Measurements from ENCODE around the gene DLL3.

DLL3 gene

GRCh38 chr19:39509233-39509632 lies 10.5 kb downstream of the DLL3 start:
- in situ Hi-C loops (cut with HindIII; ENCODE audit: low pct_unique_long_range_greater_than_20kb, low sequenced_read_pairs) = no loop called here
- DNase-seq (ENCODE audit: low read depth in 1 of 2, low spot score in 1 of 2) = no peak

DNA sequence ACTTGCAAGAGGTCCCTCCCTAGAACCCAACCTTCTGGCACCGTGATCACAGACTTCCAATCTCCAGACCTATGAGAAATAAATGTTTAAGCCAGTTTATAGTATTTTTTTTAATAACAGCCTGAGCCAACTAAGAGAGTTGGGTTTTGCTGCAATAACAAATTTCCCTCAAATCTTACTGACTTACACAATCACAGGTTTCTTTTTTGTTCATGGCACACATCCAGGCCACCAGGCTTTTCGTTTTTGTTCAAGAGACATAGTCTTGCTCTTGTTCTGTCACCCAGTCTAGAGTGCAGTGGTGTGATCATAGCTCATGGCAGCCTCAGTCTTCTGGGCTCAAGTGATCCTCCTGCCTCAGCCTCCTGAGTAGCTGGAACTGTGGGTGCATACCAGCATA lies 14.2 kb downstream of the DLL3 start:
- in situ Hi-C loops (cut with HindIII; ENCODE audit: low pct_unique_long_range_greater_than_20kb, low sequenced_read_pairs) = no loop called here
- no peak for DNase-seq (ENCODE audit: low read depth in 1 of 2, low spot score in 1 of 2)
- TF ChIP-seq JUND (IDR thresholded peaks at IDR 0.05; ENCODE audit: low read depth) = no peak

More at GRCh38 chr19:39509233-39509632, 10.5 kb downstream of the DLL3 start:
- TF ChIP-seq JUND (IDR thresholded peaks at IDR 0.05; ENCODE audit: low read depth) = no peak

- no peak for DNase-seq (ENCODE audit: low read depth in 1 of 2, low spot score in 1 of 2)
- no peak for TF ChIP-seq JUND (IDR thresholded peaks at IDR 0.05; ENCODE audit: low read depth)
- in situ Hi-C loops (cut with HindIII; ENCODE audit: low pct_unique_long_range_greater_than_20kb, low sequenced_read_pairs) = no loop called here
Measured at GRCh38 chr19:39514840-39515550, 16.2 kb downstream of the DLL3 start, which contains the start of gene SELENOV. Gene SELENOV, plus strand, starts transcription at chr19:39515139. Its CDS starts 74 bp downstream, at chr19:39515213.

GRCh38 chr19:39515551-39516191 lies 16.9 kb downstream of the DLL3 start:
- no peak for TF ChIP-seq JUND (IDR thresholded peaks at IDR 0.05; ENCODE audit: low read depth)
- no peak for DNase-seq (ENCODE audit: low read depth in 1 of 2, low spot score in 1 of 2)
- in situ Hi-C loops (cut with HindIII; ENCODE audit: low pct_unique_long_range_greater_than_20kb, low sequenced_read_pairs) = no loop called here

- in situ Hi-C loops (cut with HindIII; ENCODE audit: low pct_unique_long_range_greater_than_20kb, low sequenced_read_pairs) = no loop called here
- no peak for DNase-seq (ENCODE audit: low read depth in 1 of 2, low spot score in 1 of 2)
- TF ChIP-seq JUND (IDR thresholded peaks at IDR 0.05; ENCODE audit: low read depth) = no peak
Measured at GRCh38 chr19:39516270-39516669, 17.5 kb downstream of the DLL3 start.

GRCh38 chr19:39517432-39517831 lies 18.7 kb downstream of the DLL3 start:
- DNase-seq (ENCODE audit: low read depth in 1 of 2, low spot score in 1 of 2) = no peak
- in situ Hi-C loops (cut with HindIII; ENCODE audit: low pct_unique_long_range_greater_than_20kb, low sequenced_read_pairs) = no loop called here

DNA sequence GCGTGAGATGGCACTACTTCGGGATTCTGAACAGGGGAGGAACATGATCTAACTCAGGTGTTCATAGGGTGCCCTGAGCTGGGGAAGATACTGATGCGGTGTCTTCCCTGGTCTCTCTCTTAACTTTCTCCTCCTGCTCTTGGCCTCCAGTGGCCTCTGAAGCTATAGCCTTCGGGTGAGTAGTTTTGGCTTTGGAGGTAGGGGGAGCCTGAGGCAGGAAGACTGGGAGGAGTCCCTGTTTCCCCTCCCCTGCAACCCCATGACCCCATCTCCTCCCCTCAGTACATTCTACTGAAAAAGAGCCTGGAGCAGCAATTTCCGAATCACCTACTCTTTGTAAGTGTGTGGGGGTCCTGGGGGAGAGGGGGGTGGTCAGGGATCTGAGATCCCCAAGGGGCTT lies 19.7 kb downstream of the DLL3 start:
- no peak for TF ChIP-seq JUND (IDR thresholded peaks at IDR 0.05; ENCODE audit: low read depth)
- in situ Hi-C loops (cut with HindIII; ENCODE audit: low pct_unique_long_range_greater_than_20kb, low sequenced_read_pairs) = no loop called here
- peak in 1 of 2 experiments; percentile 16 for DNase-seq (ENCODE audit: low read depth in 1 of 2, low spot score in 1 of 2)

More at GRCh38 chr19:39517432-39517831, 18.7 kb downstream of the DLL3 start:
- no peak for TF ChIP-seq JUND (IDR thresholded peaks at IDR 0.05; ENCODE audit: low read depth)

GRCh38 chr19:39518975-39519374 lies 20.2 kb downstream of the DLL3 start:
- peak in 1 of 2 experiments; percentile 66 for DNase-seq (ENCODE audit: low read depth in 1 of 2, low spot score in 1 of 2)
- no peak for TF ChIP-seq JUND (IDR thresholded peaks at IDR 0.05; ENCODE audit: low read depth)
- in situ Hi-C loops (cut with HindIII; ENCODE audit: low pct_unique_long_range_greater_than_20kb, low sequenced_read_pairs) = no loop called here

GRCh38 chr19:39520541-39521484 lies 22.1 kb downstream of the DLL3 start:
- in situ Hi-C loops (cut with HindIII; ENCODE audit: low pct_unique_long_range_greater_than_20kb, low sequenced_read_pairs) = no loop called here
- no peak for DNase-seq (ENCODE audit: low read depth in 1 of 2, low spot score in 1 of 2)
- no peak for TF ChIP-seq JUND (IDR thresholded peaks at IDR 0.05; ENCODE audit: low read depth)

- DNase-seq (ENCODE audit: low read depth in 1 of 2, low spot score in 1 of 2) = no peak
- in situ Hi-C loops (cut with HindIII; ENCODE audit: low pct_unique_long_range_greater_than_20kb, low sequenced_read_pairs) = no loop called here
- TF ChIP-seq JUND (IDR thresholded peaks at IDR 0.05; ENCODE audit: low read depth) = no peak
Measured at GRCh38 chr19:39524495-39524894, 25.7 kb downstream of the DLL3 start.

GRCh38 chr19:39525205-39525604 lies 26.5 kb downstream of the DLL3 start:
- no peak for TF ChIP-seq JUND (IDR thresholded peaks at IDR 0.05; ENCODE audit: low read depth)
- in situ Hi-C loops (cut with HindIII; ENCODE audit: low pct_unique_long_range_greater_than_20kb, low sequenced_read_pairs) = no loop called here
- no peak for DNase-seq (ENCODE audit: low read depth in 1 of 2, low spot score in 1 of 2)

- no peak for DNase-seq (ENCODE audit: low read depth in 1 of 2, low spot score in 1 of 2)
- in situ Hi-C loops (cut with HindIII; ENCODE audit: low pct_unique_long_range_greater_than_20kb, low sequenced_read_pairs) = no loop called here
- TF ChIP-seq JUND (IDR thresholded peaks at IDR 0.05; ENCODE audit: low read depth) = no peak
Measured at GRCh38 chr19:39531834-39532232, 33.1 kb downstream of the DLL3 start.

Measured in T47D (cell line).